Ishikawa (cell line): ENCODE measurements around the gene RASA2.

Experiments
- CEBPB ChIP-seq: IDR thresholded peaks from 2 replicates; pipeline ENCODE4 v1.6.1; 2012
- CREB1 ChIP-seq: IDR thresholded peaks from 2 replicates; pipeline ENCODE4 v1.6.1; 2012; ENCODE audit warnings: low read depth
- EGR1 ChIP-seq: IDR thresholded peaks from 2 replicates; pipeline ENCODE4 v1.6.1; 2012
- FOXM1 ChIP-seq: IDR thresholded peaks from 2 replicates; pipeline ENCODE4 v1.6.1; 2012; ENCODE audit warnings: low read depth, borderline replicate concordance
- MAX ChIP-seq: IDR thresholded peaks from 2 replicates; pipeline ENCODE4 v1.6.1; 2012
- NFIC ChIP-seq: IDR thresholded peaks from 2 replicates; pipeline ENCODE4 v1.6.1; 2012
- RAD21 ChIP-seq: IDR thresholded peaks from 2 replicates; pipeline ENCODE4 v1.6.1; 2012; ENCODE audit warnings: low read depth
- REST ChIP-seq: IDR thresholded peaks from 2 replicates; pipeline ENCODE4 v1.6.1; 2012; ENCODE audit warnings: low read depth, mild to moderate bottlenecking
- TAF1 ChIP-seq: IDR thresholded peaks from 2 replicates; pipeline ENCODE4 v1.6.1; 2012; ENCODE audit warnings: low read depth, mild to moderate bottlenecking
- TCF12 ChIP-seq: IDR thresholded peaks from 2 replicates; pipeline ENCODE4 v1.6.1; 2012; ENCODE audit warnings: low read depth
- USF1 ChIP-seq: IDR thresholded peaks from 2 replicates; pipeline ENCODE4 v1.6.1; 2012
- YY1 ChIP-seq: IDR thresholded peaks from 2 replicates; pipeline ENCODE4 v1.6.1; 2012; ENCODE audit warnings: low read depth

Gene RASA2

GRCh38 chr3:141661229-141662196, 174.7 kb downstream of the RASA2 start:
- TF ChIP-seq EGR1 (no peak), MAX (no peak)

GRCh38 chr3:141663993-141664392, 177.2 kb downstream of the RASA2 start:
- TF ChIP-seq CEBPB (no peak), EGR1 (no peak), TCF12 (no peak), FOXM1 (no peak), USF1 (no peak), NFIC (no peak), RAD21 (no peak), YY1 (no peak), TAF1 (no peak), CREB1 (no peak), MAX (no peak), REST (no peak)
